Posterior vena cava (tissue), 2 donors: ENCODE data around the gene ATP5PF. TPM values are rescaled to one million over a fixed set of nuclear protein-coding genes. Genes with fewer than 3 reads are reported as not detected.

Experiments used
- total RNA-seq, 2 donors: library from RNA; stranded (reverse); fragmentation: NEBNext Ultra II Directional; extraction: Animal tissue kit (Norgen Biotek cat#: 25700); gene quantifications; one replicate each; pipeline ENCODE4 v1.2.1, GENCODE V29; 2021
- donor health status: DM: yes; HTN: yes; CAD: no.
- donor health status: DM: yes; HTN: yes; CAD: no.

The ATP5PF gene
- total RNA-seq, 2 donors from 2014 or later: 116 to 129 TPM

Other genes starting within 250 kb of the ATP5PF start
- gene MRPL39, start 127.4 kb downstream of the ATP5PF start, total RNA-seq: 10 to 100 TPM; 17.0 to 23.7 TPM
- 10 to 100 TPM; 17.2 to 18.9 TPM for gene JAM2, start 95.6 kb downstream of the ATP5PF start, total RNA-seq
- 10 to 100 TPM; 21.2 to 23.7 TPM for gene GABPA, start 68 bp upstream of the ATP5PF start, total RNA-seq